Adipocyte (in vitro differentiated cells): ENCODE data around the gene SNAP25.

Experiments
- DNase-seq: peaks from one replicate; pipeline ENCODE4 v3.0.0-alpha.2; 2015; ENCODE audit warnings: low read depth
- H3K27me3 ChIP-seq: replicated peaks from 2 replicates; pipeline ENCODE4 v1.7.0; 2013; ENCODE audit warnings: mild to moderate bottlenecking, low read length, moderate library complexity; ENCODE audit not compliant: control insufficient read depth, insufficient read depth
- H3K36me3 ChIP-seq: 2 replicates; pipeline ENCODE4 v1.7.0; 2013; ENCODE audit warnings: low read length, mild to moderate bottlenecking, moderate library complexity; ENCODE audit not compliant: control insufficient read depth, insufficient read depth, severe bottlenecking
- H3K4me1 ChIP-seq: 2 replicates; pipeline ENCODE4 v1.7.0; 2013; ENCODE audit warnings: mild to moderate bottlenecking, low read length, moderate library complexity; ENCODE audit not compliant: control insufficient read depth, insufficient read depth
- H3K4me3 ChIP-seq: 2 replicates; pipeline ENCODE4 v1.7.0; 2013; ENCODE audit warnings: mild to moderate bottlenecking, low read length, moderate library complexity
- H3K9ac ChIP-seq: 2 replicates; pipeline ENCODE4 v1.7.0; 2013; ENCODE audit warnings: mild to moderate bottlenecking, low read length, moderate library complexity
- H3K9me3 ChIP-seq: 2 replicates; pipeline ENCODE4 v1.7.0; 2013; ENCODE audit warnings: mild to moderate bottlenecking, low read length, moderate library complexity; ENCODE audit not compliant: control insufficient read depth

The SNAP25 gene

GRCh38 chr20:10288954-10289646, 70.5 kb downstream of the SNAP25 start:
- no peak for DNase-seq
- Histone ChIP-seq H3K4me3 (no peak overlapping the region), H3K9me3 (no peaks in the 10 kb centered on the region), H3K27me3 (no peaks in the 10 kb centered on the region), H3K9ac (no peak overlapping the region), H3K4me1 (no peaks in the 10 kb centered on the region), H3K36me3 (no peaks in the 10 kb centered on the region)

GRCh38 chr20:10291568-10292248, 73.1 kb downstream of the SNAP25 start:
- Histone ChIP-seq H3K4me3 (no peak overlapping the region), H3K9me3 (no peaks in the 10 kb centered on the region), H3K9ac (no peak overlapping the region), H3K36me3 (no peaks in the 10 kb centered on the region), H3K27me3 (peaks cover 4% of the 10 kb centered on the region), H3K4me1 (no peaks in the 10 kb centered on the region)
- no peak for DNase-seq

- Histone ChIP-seq H3K27me3 (peaks cover 4% of the 10 kb centered on the region), H3K4me3 (peak overlapping the region; percentile 31), H3K9ac (no peak overlapping the region), H3K9me3 (no peaks in the 10 kb centered on the region), H3K4me1 (peaks cover 14% of the 10 kb centered on the region), H3K36me3 (no peaks in the 10 kb centered on the region)
- no peak for DNase-seq
These were observed 78.6 kb downstream of the SNAP25 start for GRCh38 chr20:10297223-10297622.

DNA sequence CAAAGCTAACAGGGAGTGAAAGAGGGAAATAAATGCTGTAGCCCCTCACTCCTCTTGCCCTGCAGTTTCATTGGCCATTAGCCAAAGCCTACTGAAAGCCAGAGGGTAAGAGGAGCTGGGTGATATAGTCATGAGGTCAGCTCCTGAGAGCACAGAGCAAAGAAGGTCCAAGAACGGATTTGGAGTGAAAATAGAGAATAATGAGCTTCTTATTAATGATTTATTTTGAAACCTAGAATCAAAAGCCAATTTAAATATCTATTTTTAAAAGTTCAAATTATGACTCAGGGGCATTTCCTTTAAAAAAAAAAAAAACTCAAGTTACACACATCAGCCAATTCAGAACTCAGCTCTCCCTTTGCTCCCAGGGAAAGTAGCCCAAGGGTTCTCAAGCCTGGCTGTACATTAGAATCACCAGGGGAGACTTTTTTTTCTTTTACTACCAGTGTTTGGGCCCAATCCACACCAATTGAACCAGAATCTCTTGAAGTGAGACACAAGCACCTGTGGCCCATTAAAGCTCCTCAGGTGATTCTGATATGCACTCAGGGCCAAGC, 79.1 kb downstream of the SNAP25 start:
- H3K9me3 ChIP-seq, result no peaks in the 10 kb centered on the region
- no peak overlapping the region for H3K9ac ChIP-seq
- peaks cover 4% of the 10 kb centered on the region for H3K27me3 ChIP-seq
- H3K4me3 ChIP-seq, result peak overlapping the region; percentile 31
- peak; percentile 26 for DNase-seq
- peaks cover 14% of the 10 kb centered on the region for H3K4me1 ChIP-seq
- no peaks in the 10 kb centered on the region for H3K36me3 ChIP-seq

DNA sequence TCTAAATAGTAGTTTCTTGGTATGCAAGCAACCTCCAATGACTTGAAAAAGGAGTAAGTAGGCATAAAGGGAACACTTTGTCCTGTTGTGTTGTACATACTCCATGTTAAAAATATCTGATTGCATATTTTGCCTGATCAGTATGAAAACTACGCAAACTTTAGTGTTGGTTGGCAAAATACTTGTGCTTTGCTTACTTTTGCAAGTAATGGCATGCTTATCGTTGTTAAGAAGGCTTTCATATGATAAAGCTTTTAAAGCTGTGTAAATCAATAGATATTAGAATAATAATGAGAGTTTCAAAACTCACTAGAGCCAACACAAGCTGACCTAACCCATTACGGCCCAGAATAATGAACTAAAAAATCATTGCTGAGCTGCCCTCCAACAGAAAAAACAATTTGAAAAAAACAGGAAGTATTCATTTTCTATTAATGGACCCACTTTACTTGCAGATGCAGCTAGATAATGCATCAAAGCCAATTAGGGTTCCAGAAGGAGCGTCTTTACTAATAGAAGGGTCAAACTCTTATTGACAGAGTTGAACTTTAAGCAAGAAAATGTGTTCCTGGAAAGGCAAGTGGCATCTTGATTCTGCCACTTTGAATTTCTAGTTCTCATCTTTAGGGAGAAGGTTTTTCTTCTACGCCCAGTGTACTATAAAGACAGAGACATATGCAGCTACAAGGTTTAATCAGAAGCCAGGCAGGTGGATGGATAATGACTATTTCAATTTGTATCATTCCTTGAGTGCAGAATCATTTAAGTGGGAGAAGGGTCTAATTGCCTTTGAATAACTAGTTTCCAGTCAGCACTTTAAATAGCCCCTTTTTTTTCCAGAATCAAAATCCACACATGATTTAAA, 82.2 kb downstream of the SNAP25 start:
- peaks cover 17% of the 10 kb centered on the region for H3K4me1 ChIP-seq
- no peaks in the 10 kb centered on the region for H3K9me3 ChIP-seq
- H3K27me3 ChIP-seq, result no peaks in the 10 kb centered on the region
- H3K36me3 ChIP-seq, result no peaks in the 10 kb centered on the region
- no peak overlapping the region for H3K4me3 ChIP-seq
- DNase-seq, result no peak
- H3K9ac ChIP-seq, result no peak overlapping the region

- Histone ChIP-seq H3K4me1 (peaks cover 28% of the 10 kb centered on the region), H3K27me3 (no peaks in the 10 kb centered on the region), H3K9ac (no peak overlapping the region), H3K9me3 (no peaks in the 10 kb centered on the region), H3K4me3 (no peak overlapping the region), H3K36me3 (no peaks in the 10 kb centered on the region)
- DNase-seq, result no peak
These were observed 85.2 kb downstream of the SNAP25 start for GRCh38 chr20:10303852-10304251.

DNA sequence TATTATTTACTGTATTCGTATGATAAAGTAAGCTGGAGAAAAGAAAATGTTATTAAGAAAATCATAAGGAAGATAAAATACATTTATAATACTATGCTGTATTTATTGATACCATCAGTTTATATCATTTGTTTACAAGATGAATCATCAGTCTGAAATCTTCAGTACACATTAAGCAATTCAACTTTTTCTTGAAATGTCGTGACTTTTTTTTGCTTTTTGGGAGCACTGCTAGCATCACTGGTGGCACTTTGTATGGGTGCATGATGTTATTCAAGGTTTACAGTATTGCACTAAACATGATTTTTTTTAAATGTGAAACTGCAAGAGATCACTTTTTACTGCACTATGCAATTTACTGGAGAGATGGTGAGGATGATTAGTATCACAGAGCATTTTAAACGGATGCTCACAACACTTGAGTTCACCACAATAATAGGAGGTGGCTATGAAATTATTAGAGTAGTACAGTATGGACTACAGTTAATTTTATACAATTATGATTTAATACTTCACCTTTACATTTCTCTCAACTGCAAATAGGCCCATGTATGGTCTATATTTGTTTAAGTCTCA, 85.9 kb downstream of the SNAP25 start:
- no peak overlapping the region for H3K4me3 ChIP-seq
- H3K9me3 ChIP-seq, result no peaks in the 10 kb centered on the region
- no peak overlapping the region for H3K9ac ChIP-seq
- peaks cover 35% of the 10 kb centered on the region for H3K4me1 ChIP-seq
- H3K36me3 ChIP-seq, result no peaks in the 10 kb centered on the region
- peak; percentile 38 for DNase-seq
- no peaks in the 10 kb centered on the region for H3K27me3 ChIP-seq

GRCh38 chr20:10306440-10307358, 88.1 kb downstream of the SNAP25 start:
- Histone ChIP-seq H3K4me3 (peak overlapping the region; percentile 59), H3K27me3 (no peaks in the 10 kb centered on the region), H3K9ac (peak overlapping the region; percentile 63), H3K36me3 (no peaks in the 10 kb centered on the region), H3K4me1 (peaks cover 40% of the 10 kb centered on the region), H3K9me3 (no peaks in the 10 kb centered on the region)
- DNase-seq, result peak; percentile 70

DNA sequence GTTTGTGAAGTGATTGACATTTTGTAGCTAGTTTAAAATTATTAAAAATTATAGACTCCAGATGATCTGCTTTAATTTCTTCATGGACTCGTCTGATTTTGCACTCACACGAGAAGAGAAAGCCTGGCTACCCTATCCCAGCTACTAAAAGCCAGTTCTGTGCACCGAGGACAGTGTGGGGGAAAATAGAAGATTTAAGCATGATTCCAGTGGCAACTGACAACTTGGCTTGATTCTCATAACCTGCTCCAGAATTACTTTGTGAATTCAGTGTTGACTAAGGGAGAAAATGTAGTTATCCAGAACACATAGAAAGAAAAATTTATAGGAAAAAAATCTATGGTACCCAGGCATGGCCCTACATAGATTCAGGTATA, 88.7 kb downstream of the SNAP25 start:
- Histone ChIP-seq H3K4me1 (peaks cover 42% of the 10 kb centered on the region), H3K9ac (peak overlapping the region; percentile 27), H3K27me3 (no peaks in the 10 kb centered on the region), H3K9me3 (no peaks in the 10 kb centered on the region), H3K36me3 (no peaks in the 10 kb centered on the region), H3K4me3 (no peak overlapping the region)
- peak; percentile 25 for DNase-seq

DNA sequence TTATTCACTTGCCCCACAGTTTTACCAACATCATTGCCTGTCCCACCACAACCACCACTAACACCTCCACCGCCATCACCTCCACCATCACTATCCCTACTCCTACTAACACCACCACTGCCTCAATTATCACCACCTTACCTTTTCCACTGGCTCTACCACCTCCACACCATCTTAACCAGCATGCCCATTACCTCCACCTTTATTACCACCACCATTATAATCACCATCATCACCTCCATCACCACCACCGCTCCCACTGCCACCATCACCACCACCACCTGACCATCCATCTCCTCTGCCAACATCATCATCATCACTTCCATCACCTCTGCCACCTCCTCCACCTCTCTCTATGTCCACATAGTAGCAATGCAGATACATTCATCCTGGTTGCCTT, 90.0 kb downstream of the SNAP25 start:
- Histone ChIP-seq H3K4me1 (peaks cover 54% of the 10 kb centered on the region), H3K36me3 (no peaks in the 10 kb centered on the region), H3K9ac (peak overlapping the region; percentile 11), H3K9me3 (no peaks in the 10 kb centered on the region), H3K27me3 (no peaks in the 10 kb centered on the region), H3K4me3 (no peak overlapping the region)
- DNase-seq, result no peak
